ENCODE results near the gene SEPTIN5.

The SEPTIN5 gene

DNA sequence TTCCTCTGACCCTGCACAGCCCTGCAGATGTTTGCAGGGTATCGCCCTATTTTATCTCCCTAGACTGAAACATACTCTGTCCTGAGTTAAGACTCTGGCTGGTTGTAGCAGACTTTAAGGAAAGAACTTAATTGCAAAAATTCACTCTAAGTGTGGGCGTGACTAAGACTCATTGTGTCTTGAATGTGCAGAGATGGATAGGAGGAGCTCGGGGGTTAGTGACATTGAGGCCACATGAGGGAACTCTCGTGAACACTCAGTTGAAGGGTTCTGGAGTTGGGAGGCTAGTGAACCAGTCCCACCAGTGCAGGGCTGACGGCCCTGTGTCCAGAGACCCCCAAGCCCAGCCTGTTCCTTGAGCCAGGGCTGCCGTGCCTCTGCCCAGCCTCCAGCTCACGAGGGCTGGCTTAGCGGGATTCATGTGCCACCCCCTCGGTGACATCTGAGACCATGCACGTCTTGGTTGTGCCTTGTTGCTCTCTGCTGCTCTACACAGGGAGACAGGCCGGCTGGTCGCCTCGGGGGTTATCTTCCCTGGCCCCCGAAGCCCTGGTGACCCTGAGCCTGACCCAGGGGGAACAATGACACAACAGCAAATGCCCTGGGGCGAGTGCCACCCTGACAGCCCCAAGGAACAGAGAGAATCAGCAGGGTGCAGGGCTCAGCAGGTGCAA lies 34.8 kb downstream of the SEPTIN5 start:
- DNase-seq (ENCODE audit: low spot score) = no peak

- no peak for DNase-seq (ENCODE audit: low spot score)
These were observed 35.6 kb downstream of the SEPTIN5 start for GRCh38 chr22:19749876-19750275.

- DNase-seq (ENCODE audit: low spot score) = no peak
These were observed 36.5 kb downstream of the SEPTIN5 start for GRCh38 chr22:19750507-19751490.

- DNase-seq (ENCODE audit: low spot score) = no peak
These were observed 37.4 kb downstream of the SEPTIN5 start for GRCh38 chr22:19751497-19752245.

DNA sequence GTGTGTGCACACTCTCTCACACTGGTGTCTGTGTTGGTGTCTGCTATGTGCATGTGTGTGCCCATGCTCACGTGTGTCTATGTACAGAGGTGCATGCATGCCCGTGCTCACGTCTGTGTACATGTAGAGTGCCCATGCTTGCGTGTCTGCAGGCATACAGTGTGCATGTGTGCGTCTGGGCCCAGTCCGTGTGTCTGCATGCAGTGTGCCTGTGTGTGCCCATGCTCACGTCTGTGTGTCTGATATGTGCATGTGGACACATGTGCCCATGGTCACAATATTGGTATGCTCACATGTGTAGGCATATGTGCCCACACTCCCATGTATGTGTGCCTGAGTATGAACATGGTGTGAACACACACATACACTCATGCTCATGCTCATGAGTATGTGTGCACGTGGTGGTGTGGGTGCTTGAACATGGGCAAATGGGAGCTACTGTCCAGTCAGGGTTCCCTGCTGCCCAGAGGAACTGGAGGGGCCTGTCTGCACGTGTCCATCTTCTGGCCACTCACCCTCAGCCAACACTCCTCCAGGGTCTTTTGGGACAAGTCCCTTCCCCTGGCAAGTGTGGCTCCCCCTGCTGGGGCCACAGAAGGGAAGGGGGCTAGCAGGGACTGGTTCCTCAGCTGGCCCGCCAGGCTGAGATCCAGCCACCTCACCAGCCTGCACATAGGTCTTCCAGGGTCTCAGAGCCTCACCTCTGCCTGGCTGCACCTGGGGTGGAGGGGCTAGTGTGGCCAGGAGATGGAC lies 39.0 kb downstream of the SEPTIN5 start:
- DNase-seq (ENCODE audit: low spot score) = no peak

GRCh38 chr22:19753996-19754700 lies 39.8 kb downstream of the SEPTIN5 start:
- DNase-seq (ENCODE audit: low spot score) = no peak

- no peak for DNase-seq (ENCODE audit: low spot score)
These were observed 40.4 kb downstream of the SEPTIN5 start for GRCh38 chr22:19754701-19755144.

DNA sequence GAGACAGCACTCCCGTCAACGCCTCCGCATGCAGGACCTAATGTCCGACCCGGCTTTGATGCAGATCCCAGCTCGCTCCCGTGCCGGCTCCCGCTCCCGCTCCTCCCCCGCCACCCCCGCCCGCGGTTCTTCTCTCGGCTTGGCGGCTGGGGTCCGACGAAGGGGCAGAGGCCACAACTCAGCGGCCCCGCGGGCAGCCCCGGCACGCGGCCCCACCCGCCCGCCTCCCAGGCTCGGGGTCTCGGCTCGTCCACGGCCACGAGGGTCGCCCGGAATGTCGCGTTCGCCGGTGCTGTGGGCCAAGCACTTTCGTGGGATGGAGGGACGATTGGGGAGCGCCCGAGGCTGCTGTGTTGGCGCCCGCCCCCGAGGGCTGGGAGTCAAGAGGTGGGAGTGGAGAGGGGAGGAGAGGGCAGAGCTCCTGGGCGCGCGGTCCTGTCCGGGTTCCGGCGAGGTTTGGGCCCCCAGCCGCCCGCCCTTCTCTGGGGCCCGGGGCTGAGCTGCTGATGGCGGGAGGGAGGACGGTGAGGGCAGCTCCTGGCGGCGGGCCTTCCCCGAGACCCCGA lies 40.9 kb downstream of the SEPTIN5 start:
- DNase-seq (ENCODE audit: low spot score) = no peak

DNA sequence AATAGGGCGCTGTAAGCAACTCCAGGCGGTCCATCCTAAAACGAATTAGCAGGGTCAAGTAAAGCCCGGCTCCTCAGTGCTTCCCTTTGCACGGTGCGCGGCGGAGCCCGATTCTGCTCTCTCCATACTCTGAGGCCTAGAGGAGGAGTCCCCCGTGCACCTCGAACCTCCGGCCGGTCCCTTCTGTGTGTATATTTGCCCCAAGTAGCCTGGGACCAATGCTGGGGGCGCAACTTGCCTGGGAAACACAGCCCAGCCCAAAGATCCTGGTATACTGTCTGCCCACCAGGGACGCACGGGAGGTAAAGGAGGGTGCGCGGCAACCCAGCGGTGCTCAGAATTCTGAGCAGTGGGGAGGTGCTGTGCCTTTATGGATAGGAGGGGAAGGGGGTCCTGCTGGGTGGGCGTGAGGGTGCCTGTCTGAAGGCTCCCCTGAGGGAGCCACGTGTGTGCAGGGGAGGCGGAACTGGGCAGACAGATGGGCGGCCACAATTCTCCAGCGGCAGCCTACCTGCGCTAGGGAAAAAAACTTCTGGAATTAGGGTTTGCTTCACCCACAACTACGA lies 41.5 kb downstream of the SEPTIN5 start:
- no peak for DNase-seq (ENCODE audit: low spot score)

DNA sequence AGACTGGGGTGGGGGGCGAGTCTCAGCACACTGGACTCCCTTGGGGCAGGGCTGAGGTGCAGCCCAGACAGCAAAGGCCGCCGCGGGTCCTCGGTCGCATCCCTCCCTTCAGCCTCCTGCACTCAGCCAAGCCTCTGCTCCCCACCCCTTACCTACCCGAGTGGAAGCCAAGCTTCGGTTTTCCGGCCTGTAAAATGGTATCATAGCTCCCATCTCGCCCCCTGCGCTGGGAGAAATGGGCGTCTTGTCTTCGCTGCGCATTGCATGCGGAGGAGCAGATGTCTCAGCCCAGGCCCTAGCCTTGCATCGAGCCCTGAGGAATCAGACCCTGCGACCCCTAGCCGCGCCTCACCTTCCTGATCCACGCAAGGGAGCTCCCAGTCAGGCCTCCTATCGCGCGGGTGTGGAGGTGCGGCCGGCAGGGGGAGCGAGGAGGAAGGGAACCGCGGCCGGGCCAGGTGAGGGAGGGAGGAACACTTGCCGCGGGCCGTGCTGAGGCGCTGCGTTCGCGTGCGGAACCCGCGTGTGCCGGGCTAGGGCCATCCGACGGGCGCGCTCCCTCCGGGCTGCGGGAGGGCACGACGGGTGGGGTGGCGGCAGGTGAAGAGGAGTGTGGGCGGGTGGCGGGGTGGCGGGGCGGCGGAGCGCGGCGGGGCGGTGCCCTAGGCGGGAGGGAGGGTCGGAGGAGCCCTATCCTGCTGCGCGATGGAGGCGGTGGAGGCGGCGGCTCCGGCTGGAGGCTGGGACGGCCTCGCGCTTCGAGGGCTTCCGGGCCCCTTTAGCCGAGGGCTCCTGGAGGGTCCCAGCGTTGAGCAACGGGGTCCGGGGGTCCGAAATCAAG lies 42.2 kb downstream of the SEPTIN5 start:
- peak; percentile 72 for DNase-seq (ENCODE audit: low spot score)

GRCh38 chr22:19757140-19757984 lies 43.1 kb downstream of the SEPTIN5 start:
- no peak for DNase-seq (ENCODE audit: low spot score)

DNA sequence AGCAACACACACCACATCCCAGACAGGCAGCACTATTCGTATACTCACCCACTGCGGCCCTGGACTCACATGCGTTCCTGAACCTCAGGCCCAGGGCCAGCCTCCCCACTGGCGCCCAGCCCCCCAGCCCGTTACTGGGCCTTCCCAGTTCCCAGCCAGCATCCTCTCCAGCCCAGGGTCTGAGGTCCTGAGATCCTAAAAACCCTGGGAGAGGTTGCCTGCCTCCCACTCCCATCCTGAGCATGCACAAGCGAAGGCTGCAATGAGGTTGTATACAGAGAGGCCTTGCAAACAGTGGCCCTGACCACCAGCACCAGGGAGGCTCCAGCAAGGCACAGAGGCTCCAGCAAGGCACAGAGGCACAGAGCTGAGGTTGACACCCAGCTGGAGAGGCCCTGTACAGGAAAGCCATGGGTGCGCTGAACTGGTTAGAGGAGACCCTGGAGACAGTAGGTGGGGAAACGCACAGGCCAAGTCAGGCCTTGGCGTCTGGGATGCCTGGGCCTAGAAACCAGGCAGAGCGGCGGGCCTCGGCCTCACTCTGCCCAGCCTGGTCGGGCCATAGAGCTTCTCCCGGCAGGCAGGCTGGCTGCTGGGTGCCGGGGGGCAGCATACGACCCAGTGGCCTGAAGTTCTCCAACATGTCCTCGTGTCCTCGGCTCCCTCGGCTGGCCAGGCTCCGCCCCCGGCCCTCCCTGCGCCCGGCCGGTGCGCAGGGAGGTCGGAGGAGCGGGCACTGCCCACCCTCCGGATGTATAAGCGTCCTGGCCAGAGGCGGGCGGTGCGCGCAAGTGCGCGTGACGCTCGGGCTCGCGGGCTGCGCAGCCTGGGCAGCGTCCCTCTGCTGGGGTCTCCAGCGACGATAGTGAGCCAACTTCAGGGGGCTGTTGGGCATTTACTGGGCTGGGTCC lies 43.9 kb downstream of the SEPTIN5 start:
- DNase-seq (ENCODE audit: low spot score) = no peak

DNA sequence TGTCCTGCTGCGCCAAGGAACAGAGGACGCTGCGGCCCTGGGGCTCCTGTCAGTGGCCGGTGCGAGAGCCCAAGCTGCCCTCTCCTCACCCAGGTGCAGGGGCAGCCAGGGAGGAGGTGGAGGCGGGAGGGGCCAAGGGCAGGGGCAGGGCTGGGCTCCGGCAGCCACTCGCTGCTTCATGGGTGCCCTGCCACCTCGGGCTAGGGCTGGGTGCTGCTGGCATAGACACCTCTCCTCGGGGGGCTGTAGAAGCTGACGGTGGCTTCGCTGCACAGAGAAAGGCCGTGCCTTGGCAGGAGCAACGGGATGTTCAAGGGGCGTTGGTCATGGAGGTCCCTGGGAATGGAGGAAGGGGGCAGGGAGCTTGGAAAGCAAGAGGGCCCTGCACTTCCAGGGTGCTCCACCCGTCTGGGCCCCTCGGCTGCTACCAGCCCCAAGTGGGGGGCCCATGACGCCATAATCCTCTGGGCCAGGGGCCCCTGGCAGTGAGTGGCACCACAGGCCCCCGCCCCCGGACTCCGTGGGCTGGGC lies 44.7 kb downstream of the SEPTIN5 start:
- no peak for DNase-seq (ENCODE audit: low spot score)

- DNase-seq (ENCODE audit: low spot score) = peak; percentile 61
These were observed 45.2 kb downstream of the SEPTIN5 start for GRCh38 chr22:19759427-19760057.

DNA sequence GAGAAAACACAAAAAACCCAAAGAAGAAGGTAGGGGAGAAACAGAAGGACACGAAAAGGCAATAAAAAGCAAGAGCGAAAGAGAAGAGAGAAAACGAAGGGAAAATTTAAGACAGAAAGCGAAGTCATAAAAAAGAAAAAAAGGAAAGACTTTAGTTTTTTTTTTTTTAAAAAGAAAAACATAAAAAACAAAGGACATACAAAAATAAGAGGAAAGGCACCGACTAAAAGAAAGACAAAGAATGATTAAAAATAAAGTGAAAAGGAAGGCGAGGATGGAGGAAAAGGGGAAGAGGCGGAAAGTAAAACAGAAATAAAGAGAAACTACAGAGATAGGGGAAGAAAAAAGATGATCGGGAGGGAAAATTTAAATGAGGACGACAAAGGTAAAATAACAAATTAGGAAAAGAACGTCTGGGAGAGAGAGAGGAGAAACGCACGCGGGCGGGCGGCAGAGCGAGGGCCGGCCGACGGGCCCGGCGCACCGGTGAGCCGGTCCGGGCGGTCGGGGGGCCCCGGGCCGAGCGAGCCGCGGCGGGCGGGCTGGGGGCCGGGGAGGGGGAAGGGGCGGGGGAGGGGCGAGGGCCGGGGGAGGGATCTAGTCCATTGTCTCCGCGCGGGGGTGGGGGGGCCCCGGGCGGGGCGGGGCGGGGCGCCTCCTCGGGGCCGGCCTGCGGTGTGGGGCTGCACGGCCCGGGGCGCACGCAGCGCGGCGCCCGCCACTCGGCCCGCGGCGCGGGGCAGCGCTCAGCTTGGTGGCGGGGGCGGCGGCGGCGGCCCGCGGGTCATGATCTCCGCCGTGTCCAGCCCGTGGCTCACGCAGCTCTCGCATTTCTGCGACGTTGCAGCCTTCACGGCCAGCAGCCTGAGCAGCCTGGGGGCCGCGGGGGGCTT lies 46.0 kb downstream of the SEPTIN5 start, which contains the start of gene TBX1:
Gene TBX1 (plus strand): TSS at position 721 of the 893 bp plus-strand sequence. CDS start 66 bp downstream, at position 787.
- DNase-seq (ENCODE audit: low spot score) = peak; percentile 89
